Right lobe of liver (tissue), 6 donors: ENCODE measurements around the gene TMEM238. TPM values are rescaled to one million over a fixed set of nuclear protein-coding genes. Genes with fewer than 3 reads are reported as not detected.
"Not testable (repeated sequence)": the region's sequence is repeated elsewhere in the genome, so short reads cannot be mapped to it uniquely, and the experiment has no call there.

Experiments
- ATAC-seq, 4 donors: fragments of 200-7000 bp; cut with Tn5 transposase; one replicate each; pipeline ENCODE4 v1.9.1; 2020; ENCODE audit warnings: mild to moderate bottlenecking in 4 of 4, moderate library complexity in 4 of 4
- DNase-seq, 3 donors: peaks; one replicate each; pipeline ENCODE4 v3.0.0-alpha.2; 2020
- H3K27ac ChIP-seq, 3 donors: fragments of 200-600 bp; one replicate each; pipeline ENCODE4 v1.8.0; 2022
- H3K27me3 ChIP-seq, 2 donors: fragments of 200-600 bp; one replicate each; pipeline ENCODE4 v1.8.0; 2022
- H3K36me3 ChIP-seq, 4 donors: fragments of 200-600 bp; sonication (generic) in 1 of 4; one replicate each; pipeline versions ENCODE4 v1.5.1 to v1.8.0; 2017 to 2022; ENCODE audit warnings: control low read depth in 1 of 4
- H3K4me1 ChIP-seq, 4 donors: fragments of 200-600 bp; sonication (generic) in 1 of 4; one replicate each; pipeline versions ENCODE4 v1.5.1 to v1.8.0; 2017 to 2022; ENCODE audit warnings: control low read depth in 1 of 4
- H3K4me3 ChIP-seq, 3 donors: fragments of 200-600 bp; one replicate each; pipeline ENCODE4 v1.8.0; 2022
- H3K9me3 ChIP-seq, 4 donors: fragments of 200-600 bp; sonication (generic) in 1 of 4; one replicate each; pipeline versions ENCODE4 v1.5.1 to v1.8.0; 2017 to 2022; ENCODE audit warnings: control low read depth in 1 of 4
- POLR2A ChIP-seq: fragments of 450-650 bp; IDR thresholded peaks from one replicate; pipeline ENCODE4 v1.6.1; 2017; ENCODE audit warnings: antibody characterized with exemption, mild to moderate bottlenecking
- WGBS: methylation state at CpG from one replicate; pipeline ENCODE4 v1.1.6; 2018; ENCODE audit warnings: low coverage, low lambda C conversion rate; ENCODE audit not compliant: insufficient coverage; ENCODE audit errors: missing lambda C conversion rate; 5-methylcytosine and 5-hydroxymethylcytosine counted together
- intact Hi-C, 2 donors: fragments of 100-400 bp; cut with DNase I; formaldehyde crosslinking; loops; one replicate each; pipeline versions ENCODE4 v1.11.2 to v1.14.1; 2022
- total RNA-seq, 6 experiments: library from RNA; depleted of rRNA in 2 of 6; stranded (reverse); fragments of >200 nt in 2 of 6; fragmentation: NEBNext Ultra II Directional in 3 of 6; extraction: Animal tissue kit (Norgen Biotek cat#: 25700) in 3 of 6; gene quantifications; one replicate each; pipeline versions ENCODE4 v1.1.0 to v1.2.4, GENCODE V29; 2016 to 2023
- TF ChIP-seq, protein P1 (sequence below), 4 donors: fragments of 200-600 bp in 3 of 4; fragments of 450-650 bp in 1 of 4; IDR thresholded peaks; one replicate each; pipeline versions ENCODE4 v1.5.1 to v1.8.0; 2016 to 2022; ENCODE audit warnings: antibody characterized with exemption in 4 of 4, mild to moderate bottlenecking in 2 of 4
- donor health status: DM: no; HTN: yes; CAD: no.
- donor health status: DM: no; HTN: no; CAD: no.
- donor health status: DM: no; HTN: no; CAD: no.
- donor health status: DM: no; HTN: yes; CAD: no.
- donor health status: DM: no; HTN: yes; CAD: no.

The TMEM238 gene
- total RNA-seq, 6 experiments from 2014 or later = 10.8 to 19.7 (median 14.8) TPM

DNA sequence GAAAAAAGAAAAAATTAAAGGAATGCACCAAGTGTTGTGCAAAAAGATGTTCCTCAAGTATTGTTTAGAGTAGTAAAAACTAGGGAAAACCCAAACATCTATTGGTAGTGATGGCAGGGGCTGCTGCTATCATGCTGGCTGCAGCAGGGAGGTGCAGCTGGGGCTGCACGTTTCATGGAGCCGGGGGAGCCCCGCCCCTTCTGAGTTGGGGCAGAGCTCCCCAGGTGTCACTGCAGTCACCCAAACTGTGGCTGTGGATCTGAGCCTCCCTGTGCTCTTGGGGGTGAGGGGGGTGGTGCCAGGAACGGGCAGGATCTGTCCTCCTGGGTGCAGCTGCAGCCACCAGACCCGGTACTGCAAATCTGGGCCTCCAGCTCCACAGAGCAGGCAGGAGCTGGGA is 35.0 kb upstream of the TMEM238 start:
- TF ChIP-seq POLR2A = no peak
- TF ChIP-seq, protein P1, sequence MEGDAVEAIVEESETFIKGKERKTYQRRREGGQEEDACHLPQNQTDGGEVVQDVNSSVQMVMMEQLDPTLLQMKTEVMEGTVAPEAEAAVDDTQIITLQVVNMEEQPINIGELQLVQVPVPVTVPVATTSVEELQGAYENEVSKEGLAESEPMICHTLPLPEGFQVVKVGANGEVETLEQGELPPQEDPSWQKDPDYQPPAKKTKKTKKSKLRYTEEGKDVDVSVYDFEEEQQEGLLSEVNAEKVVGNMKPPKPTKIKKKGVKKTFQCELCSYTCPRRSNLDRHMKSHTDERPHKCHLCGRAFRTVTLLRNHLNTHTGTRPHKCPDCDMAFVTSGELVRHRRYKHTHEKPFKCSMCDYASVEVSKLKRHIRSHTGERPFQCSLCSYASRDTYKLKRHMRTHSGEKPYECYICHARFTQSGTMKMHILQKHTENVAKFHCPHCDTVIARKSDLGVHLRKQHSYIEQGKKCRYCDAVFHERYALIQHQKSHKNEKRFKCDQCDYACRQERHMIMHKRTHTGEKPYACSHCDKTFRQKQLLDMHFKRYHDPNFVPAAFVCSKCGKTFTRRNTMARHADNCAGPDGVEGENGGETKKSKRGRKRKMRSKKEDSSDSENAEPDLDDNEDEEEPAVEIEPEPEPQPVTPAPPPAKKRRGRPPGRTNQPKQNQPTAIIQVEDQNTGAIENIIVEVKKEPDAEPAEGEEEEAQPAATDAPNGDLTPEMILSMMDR (IDR thresholded peaks at IDR 0.05) = no peak
- no peak overlapping the region for H3K4me3 ChIP-seq
- no peak overlapping the region for H3K27ac ChIP-seq
- H3K27me3 ChIP-seq = no peaks in the 10 kb centered on the region
- no peak for DNase-seq
- no peaks in the 10 kb centered on the region for H3K4me1 ChIP-seq
- intact Hi-C loops = loop anchor here in 1 of 2 donors (10.0 kb wide), 2 partner anchors 124 to 274 kb away; partner anchors contain the start of gene TNNT1
- 48% methylated on average over 3 of the region's 5 CpGs for WGBS
- no peaks in the 10 kb centered on the region for H3K36me3 ChIP-seq
- H3K9me3 ChIP-seq = no peaks in the 10 kb centered on the region
- no peak for ATAC-seq

DNA sequence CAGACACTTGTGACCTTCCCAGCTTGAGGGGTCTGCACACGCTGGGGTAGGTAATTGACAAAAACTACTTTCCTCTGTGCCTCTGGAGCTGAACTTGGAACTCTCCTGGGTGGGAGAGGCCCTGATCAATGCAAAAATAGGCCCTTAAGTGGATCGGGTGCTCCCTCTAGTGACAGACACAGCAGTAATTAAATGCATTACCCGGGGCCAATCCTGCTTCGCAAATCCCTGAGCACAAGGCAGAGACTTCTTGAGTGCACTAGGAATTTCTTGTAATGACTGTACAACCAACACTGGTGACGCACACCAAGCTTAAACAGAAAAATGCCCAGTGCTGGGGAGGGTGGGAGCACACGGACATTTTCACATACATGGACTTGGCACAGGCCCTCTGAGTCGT is 34.1 kb upstream of the TMEM238 start:
- WGBS = 1% methylated on average over 6 of the region's 7 CpGs
- ATAC-seq (peak; percentile 90 to 98 (median 92)), DNase-seq (peak in 2 of 3 donors; percentile 35 to 61)
- H3K4me3 ChIP-seq = no peak overlapping the region
- H3K36me3 ChIP-seq = no peaks in the 10 kb centered on the region
- no peak for TF ChIP-seq POLR2A
- TF ChIP-seq, protein P1 (IDR thresholded peaks at IDR 0.05) = peak; percentile 68 to 81 (median 72)
- H3K27ac ChIP-seq = no peak overlapping the region
- H3K4me1 ChIP-seq = no peaks in the 10 kb centered on the region
- no peaks in the 10 kb centered on the region for H3K9me3 ChIP-seq
- intact Hi-C loops = loop anchor here in 1 of 2 donors (10.0 kb wide), 2 partner anchors 123 to 273 kb away; partner anchors contain the start of gene TNNT1
- H3K27me3 ChIP-seq = no peaks in the 10 kb centered on the region

DNA sequence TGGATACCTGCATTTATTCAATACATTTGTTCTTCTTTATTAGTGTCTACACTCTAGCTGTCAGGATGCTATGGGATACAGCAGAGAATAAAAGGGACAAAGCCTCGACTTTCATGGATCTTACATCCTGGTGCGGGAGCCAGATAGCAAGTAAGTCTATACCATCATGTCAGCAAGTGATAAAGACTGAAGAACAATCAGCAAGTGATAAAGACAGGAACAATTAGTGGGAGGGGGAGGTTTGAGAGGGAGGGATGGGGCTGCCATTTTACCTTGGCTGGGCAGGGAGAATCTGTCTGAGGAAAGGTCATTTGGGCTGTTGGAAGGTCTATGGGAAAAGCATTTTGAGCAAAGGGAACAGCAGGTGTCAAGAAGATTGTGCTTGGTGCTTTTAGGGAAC is 26.1 kb upstream of the TMEM238 start:
- DNase-seq (no peak), ATAC-seq (no peak)
- Histone ChIP-seq H3K27ac (no peak overlapping the region), H3K4me1 (peaks cover 0 to 2% (median 0%) of the 10 kb centered on the region in 4 donors), H3K36me3 (no peaks in the 10 kb centered on the region), H3K4me3 (no peak overlapping the region), H3K9me3 (no peaks in the 10 kb centered on the region), H3K27me3 (no peaks in the 10 kb centered on the region)
- 74% methylated on average over 2 of the region's 2 CpGs for WGBS
- intact Hi-C loops = loop anchor here in 1 of 2 donors (10.0 kb wide), 2 partner anchors 115 to 265 kb away; partner anchors contain the start of gene TNNT1
- TF ChIP-seq, protein P1 (IDR thresholded peaks at IDR 0.05) = no peak
- no peak for TF ChIP-seq POLR2A

DNA sequence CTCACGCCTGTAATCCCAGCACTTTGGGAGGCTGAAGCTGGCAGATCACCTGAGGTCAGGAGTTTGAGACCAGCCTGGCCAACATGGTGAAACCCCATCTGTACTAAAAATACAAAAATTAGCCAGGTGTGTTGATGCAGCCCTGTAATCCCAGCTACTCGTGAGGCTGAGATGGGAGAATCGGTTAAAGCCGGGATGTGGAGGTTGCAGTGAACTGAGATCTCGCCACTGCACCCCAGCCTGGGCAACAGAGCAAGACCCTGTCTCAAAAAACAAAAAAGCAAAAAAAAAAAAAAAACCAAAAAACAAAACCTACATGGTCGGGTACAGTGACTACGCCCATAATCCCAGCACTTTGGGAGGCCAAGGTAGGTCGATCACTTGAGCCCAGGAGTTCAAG is 25.1 kb upstream of the TMEM238 start:
- intact Hi-C loops = loop anchor here in 1 of 2 donors (10.0 kb wide), 1 partner anchor 104 kb away; no protein-coding TSS in a partner anchor
- WGBS = 99% methylated on average over 8 of the region's 8 CpGs
- not testable (repeated sequence) for H3K4me1 ChIP-seq, H3K9me3 ChIP-seq, H3K4me3 ChIP-seq, H3K27ac ChIP-seq, H3K36me3 ChIP-seq, ATAC-seq, DNase-seq, H3K27me3 ChIP-seq

DNA sequence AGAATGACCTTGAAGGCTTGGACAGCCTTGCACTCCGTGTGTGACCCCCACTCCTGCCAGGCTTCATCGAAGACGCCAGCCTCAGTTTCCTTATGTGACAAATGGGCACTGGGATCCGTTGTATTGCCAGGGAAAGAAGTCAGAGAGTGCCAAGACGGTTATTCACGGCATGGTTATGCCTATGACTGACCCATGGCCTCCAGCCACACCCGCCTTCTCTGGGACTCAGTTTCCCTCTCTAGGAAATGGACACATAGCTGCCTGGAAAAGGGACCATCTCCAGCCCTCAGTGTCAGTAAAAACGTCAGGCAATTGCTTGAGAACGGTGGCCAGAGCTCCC is 24.4 kb upstream of the TMEM238 start:
- intact Hi-C loops = loop anchor here in 1 of 2 donors (10.0 kb wide), 1 partner anchor 104 kb away; no protein-coding TSS in a partner anchor
- peak overlapping the region; percentile 71 to 88 (median 83) for H3K4me3 ChIP-seq
- H3K27ac ChIP-seq = peak overlapping the region; percentile 90 to 95 (median 92)
- ATAC-seq (no peak), DNase-seq (no peak)
- peaks cover 0 to 5% (median 0%) of the 10 kb centered on the region in 4 donors for H3K36me3 ChIP-seq
- peaks cover 0 to 2% (median 0%) of the 10 kb centered on the region in 4 donors for H3K4me1 ChIP-seq
- no peak for TF ChIP-seq POLR2A
- TF ChIP-seq, protein P1 (IDR thresholded peaks at IDR 0.05) = no peak
- no peaks in the 10 kb centered on the region for H3K27me3 ChIP-seq
- no peaks in the 10 kb centered on the region for H3K9me3 ChIP-seq
- no CpG with 5 or more reads among the region's 9 CpGs for WGBS
